GM18517 (cell line): Measurements from ENCODE around the gene MITF.

ENCODE experiments used
- ATAC-seq: cut with Tn5 transposase; IDR thresholded peaks from one replicate; pipeline ENCODE4 v1.9.1; 2021; ENCODE audit warnings: mild to moderate bottlenecking, moderate library complexity; ENCODE audit not compliant: unreplicated experiment

MITF gene

DNA sequence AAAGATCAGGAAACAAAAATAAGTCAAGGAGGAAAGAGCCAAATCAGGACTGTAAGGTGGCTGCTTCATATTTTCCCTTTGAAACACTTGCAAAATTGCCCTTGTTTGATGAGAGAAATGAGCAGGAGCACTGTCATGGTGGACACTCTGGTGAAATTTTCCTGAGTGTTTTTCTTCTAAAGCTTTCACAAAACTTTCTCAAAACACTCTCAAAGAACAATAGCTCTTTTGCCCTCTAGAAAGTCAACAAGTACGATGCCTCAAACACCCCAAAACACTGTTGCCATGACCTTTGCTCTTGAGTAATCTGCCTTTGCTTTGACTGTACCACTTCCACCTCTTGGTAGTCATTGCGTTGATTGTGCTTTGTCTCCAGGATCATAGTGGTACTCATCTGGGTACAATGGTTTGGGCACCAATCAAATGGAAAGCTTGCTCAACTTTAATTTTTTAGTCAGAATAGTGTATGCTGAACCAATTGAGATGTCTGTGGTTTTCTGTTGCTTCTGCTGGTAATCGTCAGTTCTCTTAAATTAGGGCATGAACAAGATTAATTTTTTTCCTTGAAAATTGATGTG lies 13.2 kb upstream of the MITF start:
- ATAC-seq: no peak

DNA sequence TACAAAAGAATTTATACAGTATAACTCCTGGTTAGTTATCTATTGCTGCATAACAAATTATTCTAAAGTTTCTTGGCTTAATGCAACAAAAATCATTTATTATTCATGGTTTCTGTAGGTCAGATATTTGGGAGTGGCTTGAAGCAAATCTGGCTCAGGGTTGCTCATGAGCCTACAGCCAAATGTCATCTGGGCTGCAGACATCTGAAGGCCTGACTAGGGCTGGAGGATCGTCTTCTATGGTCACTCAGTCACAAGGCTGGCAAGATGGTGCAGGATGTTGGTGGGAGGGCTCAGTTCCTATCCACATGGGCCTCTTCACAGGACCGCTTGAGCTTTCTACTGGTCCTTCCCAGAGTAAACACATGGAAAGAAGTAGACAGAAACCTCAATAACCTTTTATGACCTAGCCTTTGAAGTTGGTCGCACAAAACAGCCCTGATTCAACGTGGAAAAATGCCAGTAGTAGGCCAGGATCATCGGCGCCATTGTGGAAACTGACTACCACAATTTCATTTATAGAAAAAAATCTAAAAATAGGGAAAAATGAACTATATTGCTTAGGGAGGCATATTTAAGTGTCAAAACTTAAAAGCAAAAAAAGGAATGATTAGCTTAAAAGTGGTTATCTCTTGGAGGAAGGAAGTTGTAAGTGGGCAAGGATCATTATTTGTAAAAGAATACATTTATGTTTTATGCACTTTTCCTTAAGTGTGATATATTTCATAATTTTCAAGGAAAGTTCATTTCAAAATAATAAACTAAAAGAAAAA lies 9.9 kb upstream of the MITF start:
- no peak for ATAC-seq

DNA sequence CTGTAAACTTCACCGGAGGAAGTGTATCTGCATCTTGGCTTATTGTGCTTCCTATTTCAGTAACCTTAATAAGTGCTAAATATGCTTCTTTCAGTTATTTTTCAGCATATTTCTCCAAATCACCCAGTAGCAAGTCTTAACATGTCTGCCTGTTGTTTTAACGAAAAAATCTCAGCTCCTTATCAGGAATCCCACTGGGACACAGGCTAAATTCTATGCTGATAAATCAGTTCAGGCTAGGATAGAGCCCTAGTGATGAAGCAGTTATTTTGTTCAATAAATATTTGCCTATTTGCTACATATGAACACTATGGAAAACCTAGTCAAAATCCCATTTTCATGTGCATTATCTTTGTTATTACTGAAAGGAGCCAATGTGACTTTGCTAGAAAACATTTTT lies 8.2 kb upstream of the MITF start:
- no peak for ATAC-seq

DNA sequence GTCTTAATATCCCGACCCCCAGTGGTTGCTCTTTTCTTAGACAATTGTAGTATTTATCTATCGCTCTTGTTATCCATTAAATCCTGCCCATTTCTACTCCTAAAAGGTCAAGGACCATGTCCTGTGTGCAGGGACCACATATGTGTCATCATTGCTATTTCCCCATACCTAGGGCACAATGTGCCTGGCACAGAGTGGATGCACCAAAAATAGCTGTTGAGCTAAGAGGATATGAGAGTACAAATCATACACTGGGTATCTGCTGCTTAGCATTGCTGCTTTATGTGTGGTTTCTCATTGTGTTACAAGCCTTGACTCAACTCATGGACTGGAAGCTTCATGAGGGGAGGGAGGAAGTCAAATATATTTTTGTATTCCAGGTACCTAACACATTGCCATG lies 3.4 kb upstream of the MITF start:
- ATAC-seq: no peak

DNA sequence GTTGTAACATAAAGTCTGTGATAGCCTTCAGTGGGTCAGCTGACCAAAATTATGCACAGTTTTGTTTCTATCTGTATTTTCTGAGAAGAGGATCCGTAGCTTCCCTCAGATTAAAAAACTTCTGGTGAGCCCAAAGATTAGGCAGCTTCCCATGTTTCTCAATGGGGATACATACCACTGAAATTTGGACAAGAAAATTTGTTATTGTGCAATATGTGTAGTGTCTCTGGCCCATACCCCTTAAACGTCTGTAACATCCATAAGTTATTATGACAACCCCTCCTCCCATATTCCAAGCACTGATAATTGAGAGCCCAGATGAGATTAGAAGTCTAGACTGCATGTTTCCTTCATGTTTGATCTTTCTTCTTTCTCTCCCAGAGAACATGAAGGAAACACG lies 1.9 kb upstream of the MITF start:
- ATAC-seq: no peak

DNA sequence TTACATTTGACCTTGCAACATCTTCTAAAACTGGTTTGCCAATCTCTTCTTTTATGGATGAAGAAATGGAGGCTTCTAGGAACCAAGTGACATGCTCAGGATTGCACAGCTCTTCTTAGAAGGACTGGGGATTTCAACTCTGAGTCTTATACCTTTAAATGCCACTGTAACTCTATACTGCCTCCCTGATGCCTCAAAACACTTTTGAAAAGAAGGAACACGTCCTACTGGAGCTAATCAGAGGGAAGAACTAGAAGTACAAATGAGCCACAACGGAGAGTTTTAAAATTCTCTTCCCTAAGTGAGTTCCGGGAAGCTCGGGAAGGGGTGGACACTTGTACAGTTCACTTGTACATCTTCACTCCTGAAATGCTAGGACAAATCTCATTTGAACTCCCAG lies 949 bp upstream of the MITF start:
- no peak for ATAC-seq

DNA sequence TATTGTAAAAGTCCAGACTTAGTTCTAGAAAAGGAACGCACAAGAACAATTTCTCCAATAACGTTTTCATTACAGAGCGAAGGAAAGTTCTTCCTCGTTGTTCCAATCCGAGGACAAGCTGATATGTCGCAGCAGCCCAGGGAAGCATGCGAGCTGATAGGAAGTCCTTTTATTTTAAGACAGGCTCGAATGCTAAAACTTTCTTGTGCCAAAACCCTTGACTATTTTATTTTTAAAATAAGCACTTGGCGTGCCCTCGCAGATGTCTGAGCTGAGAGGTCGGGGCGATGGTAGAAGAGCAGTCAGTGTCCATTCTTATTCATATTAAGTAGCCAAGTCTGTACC lies 433 bp upstream of the MITF start:
- no peak for ATAC-seq

DNA sequence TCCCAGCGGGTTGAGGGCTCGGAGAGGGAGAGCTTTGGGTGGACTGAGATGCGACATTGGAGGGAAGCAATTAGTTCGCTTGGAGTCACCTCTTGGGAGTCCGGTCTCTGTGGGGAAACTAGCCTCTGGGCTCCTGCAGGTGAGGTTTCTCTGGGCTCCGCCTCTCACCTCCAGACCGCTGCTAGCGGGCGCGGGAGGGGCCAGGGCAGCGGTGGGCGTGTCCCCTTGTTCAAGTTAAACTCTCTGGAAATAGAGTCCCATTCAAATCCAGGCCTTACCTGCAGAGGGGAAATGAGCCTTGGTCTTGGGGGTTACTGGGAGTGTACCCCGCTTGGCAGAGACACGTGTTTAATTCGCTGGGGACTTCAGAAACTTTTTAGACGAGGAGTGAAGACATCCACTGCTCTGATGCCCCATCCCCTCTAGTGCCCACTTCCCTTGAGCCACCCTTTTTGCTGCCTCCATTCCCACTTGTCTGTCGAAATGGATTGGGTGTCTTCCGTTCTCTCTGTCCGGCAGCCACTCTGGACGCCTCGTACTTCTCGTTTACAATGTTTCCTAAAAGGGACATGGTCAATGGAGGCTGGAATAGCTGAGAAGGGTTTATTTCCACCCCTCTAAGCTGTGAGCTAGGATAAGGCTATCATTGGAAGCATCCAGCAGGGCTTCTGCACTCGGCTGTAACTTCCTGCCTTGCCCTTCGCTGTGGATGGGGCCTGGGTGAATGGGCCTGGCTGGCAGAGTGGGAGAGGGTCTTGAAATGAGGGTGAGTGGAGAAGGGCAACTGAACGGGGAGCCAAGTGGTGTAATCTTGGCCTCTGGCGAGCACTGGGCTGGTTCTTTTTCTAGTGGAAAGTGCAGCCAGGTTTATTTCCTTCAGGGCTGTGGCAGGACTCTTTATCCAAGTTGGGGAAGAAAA lies 1.1 kb downstream of the MITF start:
- ATAC-seq: no peak

DNA sequence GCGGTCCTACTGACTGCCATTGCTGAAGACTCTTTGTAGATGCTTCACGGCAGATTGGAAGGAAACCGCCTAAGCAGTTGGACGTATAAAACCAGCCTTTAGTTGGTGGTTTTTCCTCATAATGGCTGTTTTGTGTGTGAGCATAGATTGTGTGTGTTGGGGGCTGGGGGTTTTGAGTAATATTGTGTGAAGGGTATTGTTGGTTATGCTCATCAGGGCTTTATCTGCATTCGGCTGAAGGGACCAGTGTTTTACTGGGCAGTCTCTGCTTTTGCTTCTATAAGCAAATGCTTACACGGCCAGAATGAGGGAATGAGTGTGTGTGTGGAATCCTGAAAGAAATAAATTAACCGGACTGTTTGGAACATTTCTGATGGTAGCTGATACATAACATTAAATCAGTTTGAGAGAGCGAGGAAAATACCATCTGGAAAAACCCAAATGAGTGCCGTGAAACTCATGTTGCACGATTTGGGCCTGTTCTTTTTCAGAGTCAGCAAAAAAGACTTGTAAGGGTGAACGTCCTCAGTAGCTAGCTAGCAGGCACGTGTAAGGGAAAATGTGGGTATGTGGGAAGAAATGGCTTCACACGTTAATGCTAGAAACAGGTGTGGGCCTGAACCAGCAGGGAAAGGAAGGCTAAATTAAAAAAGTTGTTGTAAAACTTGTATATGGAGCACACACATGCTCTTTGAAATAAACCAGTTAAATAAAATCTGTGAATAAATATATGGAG lies 1.9 kb downstream of the MITF start:
- no peak for ATAC-seq

DNA sequence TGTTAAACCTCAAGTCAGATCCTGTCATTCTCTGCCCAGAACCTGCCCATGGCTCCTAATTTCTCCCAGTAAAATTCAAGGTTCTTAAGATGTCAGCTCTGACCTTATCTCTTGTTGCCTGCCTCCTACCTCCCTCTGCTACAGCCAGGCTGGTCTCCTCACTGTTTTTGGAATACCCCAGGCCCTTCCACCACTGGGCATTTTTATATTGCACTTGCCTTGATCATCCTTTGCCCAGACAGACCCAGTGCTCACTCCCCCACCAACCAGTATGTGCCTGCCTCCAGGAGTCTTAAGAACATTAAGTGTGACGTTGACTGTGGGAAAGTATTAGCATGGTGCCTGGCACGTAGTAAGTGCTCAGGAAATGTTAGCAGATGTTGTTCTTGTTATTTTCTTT lies 3.1 kb downstream of the MITF start:
- ATAC-seq: no peak

DNA sequence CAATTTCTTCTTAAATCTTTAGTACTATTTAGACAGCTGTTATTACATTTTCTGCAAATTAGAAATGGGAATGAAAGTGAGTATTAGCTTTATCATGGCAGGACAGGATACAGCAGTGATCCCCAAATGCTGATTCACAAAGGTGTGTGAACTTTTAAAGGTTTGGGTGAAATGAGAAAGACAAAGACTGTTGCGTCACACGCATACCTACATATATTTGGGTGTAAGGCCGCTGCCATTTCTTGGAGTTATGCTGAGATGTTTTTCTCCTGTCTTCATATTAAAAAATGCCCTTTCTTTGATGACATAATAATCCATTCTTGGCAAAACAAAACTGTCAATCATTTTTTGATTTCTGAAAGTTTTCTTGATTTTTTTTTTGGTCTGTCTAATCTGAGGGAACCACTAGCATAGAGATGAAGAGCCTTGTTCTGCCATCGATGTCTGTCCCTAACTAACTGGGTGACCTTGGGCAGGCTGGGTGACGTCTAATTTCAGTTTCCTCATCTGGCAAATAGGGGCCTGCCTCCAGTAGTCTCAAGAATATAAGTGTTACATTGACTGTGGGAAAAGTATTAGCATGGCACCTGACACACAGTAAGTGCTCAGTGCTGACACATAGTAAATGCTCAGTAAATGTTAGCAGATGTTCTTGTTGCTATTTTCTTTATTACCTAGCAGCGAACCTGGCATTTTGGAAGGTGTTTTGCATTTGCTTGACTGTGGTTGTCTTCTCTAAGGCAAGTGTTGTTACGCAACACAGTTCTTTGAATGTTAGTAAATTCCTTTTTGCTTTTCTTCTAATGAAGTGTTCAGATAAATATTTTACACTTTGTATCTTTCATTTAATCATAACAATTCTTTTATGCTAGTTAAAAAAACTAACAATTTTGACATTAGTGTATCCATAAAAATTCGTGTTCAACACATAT lies 5.0 kb downstream of the MITF start:
- no peak for ATAC-seq

DNA sequence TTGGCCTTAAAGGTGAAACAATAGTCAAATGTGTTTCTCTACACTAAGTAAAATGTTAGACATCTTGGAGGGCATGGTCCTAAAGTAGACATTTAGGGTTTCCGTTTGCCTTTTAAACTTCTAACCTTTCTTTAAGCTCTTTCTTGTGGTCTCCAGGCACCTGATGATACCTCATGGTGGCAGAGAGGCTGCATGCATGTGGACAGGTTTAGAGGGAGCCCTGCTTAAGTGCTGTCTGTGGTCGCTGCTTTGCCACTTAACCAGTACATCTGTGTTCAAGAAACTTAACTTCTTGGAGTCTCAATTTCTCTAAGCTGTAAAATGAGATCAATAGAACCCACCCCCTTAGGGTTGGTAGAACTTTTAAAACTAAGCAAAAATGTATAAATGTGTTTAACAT lies 6.2 kb downstream of the MITF start:
- no peak for ATAC-seq

DNA sequence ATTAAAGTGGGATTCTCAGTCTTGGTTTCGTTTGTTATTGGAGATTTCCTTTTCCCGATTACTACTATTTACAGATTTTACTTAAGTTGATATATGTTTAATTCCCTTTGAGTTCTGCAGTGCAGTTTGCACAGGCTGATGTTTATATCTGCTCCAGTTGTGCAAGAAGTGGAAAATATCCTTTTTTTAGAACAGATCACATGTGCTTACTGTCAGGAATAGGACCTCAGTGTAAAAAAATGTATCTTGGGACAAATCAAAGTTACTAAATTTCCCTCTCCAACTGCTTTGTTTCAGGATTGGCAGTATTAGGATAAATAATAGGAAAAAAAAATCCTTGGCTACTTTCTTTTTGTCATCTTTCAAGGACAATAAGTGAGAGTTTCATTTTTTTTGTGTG lies 6.9 kb downstream of the MITF start:
- no peak for ATAC-seq

DNA sequence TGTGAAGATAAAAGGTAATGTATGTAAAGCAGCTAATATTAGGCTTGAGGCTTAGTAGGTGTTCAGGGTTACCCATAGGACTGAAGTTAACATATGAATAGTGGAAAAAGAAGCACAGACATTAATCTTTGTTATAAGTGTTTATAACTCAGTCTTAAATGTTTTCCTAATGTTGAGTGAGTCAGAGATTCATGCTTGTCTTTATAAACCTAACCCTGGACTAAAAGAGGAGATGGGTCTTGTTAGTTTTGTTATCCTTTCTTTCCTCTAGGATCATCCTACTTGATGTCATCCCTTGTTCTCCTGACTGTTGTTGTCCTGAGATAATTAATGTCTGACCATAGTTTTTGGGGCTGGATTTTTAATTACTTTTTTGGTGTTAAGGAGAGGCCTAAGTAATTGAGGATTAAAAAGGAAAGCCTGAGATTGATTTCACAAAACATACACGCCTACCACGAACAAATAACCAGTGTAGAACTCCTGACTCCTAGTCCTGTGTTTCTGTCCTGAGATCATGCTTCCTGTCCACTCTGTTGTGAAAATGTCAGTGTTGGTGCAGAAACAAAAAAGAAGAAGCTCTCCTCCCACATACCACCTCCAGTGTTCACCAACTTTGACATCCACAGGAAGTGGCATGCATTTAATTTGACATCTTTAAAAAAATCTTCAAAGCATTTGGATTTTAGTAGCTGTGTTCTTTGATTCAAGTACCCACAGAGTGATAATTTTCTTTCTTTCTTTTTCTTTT lies 8.4 kb downstream of the MITF start:
- ATAC-seq: no peak

DNA sequence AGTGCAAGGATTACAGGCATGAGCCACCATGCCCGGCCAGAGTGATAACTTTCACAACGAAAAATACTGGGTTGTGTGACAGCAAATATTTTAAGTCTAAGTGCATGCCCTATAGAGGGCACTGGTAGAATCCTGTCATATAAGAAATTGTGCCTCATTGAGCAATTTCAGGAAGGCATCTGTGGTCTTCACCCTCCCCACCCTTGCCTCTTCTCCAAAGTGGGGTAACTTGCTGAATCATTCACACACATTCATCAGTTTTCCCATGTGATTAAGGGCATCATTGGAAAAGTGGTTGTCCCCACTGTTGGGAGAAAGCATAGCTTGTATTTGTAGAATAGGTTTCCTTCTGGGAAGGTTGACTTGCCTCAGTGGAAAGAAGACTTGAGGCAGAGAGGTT lies 9.2 kb downstream of the MITF start:
- ATAC-seq: no peak

DNA sequence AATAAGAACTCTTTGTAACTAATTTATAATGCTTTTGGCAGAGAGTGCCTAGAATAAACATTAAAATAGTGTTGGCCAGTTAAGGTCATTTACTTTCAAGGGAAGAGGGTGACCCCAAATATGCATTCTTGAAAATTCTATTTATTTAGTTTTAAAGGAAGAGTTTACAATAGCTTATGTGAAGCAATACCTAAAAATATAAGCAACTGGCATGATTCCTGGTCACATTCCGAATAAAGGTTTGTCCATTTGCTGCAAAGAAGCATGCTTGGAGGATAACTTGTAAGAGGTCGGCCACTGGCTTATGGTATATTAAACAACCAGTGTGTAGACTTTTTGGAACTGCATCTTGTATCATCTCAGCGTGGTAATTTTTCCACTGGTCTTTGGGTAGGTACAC lies 10.2 kb downstream of the MITF start:
- no peak for ATAC-seq

DNA sequence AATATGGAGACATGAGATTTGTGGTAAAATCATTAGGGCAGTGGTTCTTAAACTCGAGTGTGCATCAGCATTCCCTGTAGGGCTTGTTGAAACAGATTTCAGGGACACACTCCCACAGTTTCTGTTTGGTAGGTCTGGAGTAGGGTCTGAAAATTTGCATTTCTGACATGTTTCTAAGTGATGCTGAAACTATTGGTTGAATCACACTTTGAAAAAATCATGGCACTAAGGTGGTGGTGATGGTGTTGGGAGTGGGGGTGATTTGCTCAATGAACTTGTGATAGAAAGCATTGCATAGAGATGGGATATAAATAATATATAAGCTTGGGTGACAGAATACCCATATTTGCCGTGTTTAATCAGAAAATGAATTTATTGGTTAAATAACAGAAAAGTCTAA lies 11.3 kb downstream of the MITF start:
- ATAC-seq: no peak

DNA sequence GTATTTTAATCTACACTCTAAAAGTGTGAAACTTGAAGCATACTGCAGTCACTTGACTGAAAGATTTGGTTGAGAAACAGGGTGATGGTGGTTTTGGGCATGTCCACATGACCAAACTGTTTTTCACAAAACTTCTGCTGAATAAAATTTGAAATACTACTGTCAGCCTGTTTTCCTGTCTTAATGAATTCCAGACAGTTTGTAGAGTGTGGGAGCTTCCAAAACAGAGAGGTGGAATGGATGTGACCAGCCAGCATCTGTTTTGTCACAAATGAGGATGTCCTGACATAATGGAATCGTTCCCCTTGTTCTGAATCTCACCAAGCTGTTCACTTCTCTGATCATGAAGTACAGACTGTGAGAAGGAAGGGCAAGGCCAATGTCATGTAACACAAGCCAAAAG lies 11.8 kb downstream of the MITF start:
- no peak for ATAC-seq

DNA sequence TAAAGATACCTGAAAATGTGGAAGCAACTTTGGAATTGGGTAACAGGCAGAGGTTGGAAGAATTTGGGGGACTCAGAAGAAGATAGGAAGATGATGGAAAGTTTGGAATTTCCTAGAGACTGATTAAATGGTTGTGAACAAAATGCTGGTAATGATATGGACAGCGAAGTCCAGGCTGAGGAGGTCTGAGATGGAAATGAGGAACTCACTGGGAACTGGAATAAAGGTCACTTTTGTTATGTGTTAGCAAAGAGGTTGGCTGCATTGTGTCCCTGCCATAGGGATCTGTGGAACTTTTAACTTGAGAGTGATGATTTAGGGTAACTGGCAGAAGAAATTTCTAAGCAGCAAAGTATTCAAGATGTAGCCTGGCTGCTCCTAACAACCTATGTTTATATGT lies 13.0 kb downstream of the MITF start:
- no peak for ATAC-seq
